Astrocyte (in vitro differentiated cells and primary cell): ENCODE results near the gene CTSK. TPM values are rescaled to one million over a fixed set of nuclear protein-coding genes. Genes with fewer than 3 reads are reported as not detected.

Source experiments
- DNase-seq: peaks from one replicate; pipeline ENCODE4 v3.0.0-alpha.2; 2010; ENCODE audit warnings: low read depth
- FAIRE-seq: peaks from 2 replicates; lab custom pipeline; 2011; peaks lifted over from hg19 to GRCh38; lab: Jason Lieb, UNC
- H2AFZ ChIP-seq: 2 replicates; pipeline ENCODE4 v1.6.0; 2012; ENCODE audit warnings: low read depth, low read length, inconsistent platforms
- H3K27ac ChIP-seq: 2 replicates; pipeline ENCODE4 v1.5.1; 2011; ENCODE audit warnings: low read depth, low read length, inconsistent platforms
- H3K27me3 ChIP-seq: 2 replicates; pipeline ENCODE4 v1.6.0; 2011; ENCODE audit warnings: low read length, inconsistent platforms; ENCODE audit not compliant: insufficient read depth
- H3K36me3 ChIP-seq: 2 replicates; pipeline ENCODE4 v1.5.1; 2011; ENCODE audit warnings: low read length, inconsistent platforms; ENCODE audit not compliant: insufficient read depth
- H3K4me1 ChIP-seq: 2 replicates; pipeline ENCODE4 v1.5.1; 2011; ENCODE audit warnings: low read length, inconsistent platforms; ENCODE audit not compliant: insufficient read depth
- H3K4me2 ChIP-seq: 2 replicates; pipeline ENCODE4 v1.6.0; 2012; ENCODE audit warnings: low read length, inconsistent platforms
- H3K4me3 ChIP-seq: 2 replicates; pipeline ENCODE4 v1.5.1; 2011; ENCODE audit warnings: low read depth, mild to moderate bottlenecking, low read length, inconsistent platforms; ENCODE audit not compliant: insufficient read depth
- H3K79me2 ChIP-seq: 2 replicates; pipeline ENCODE4 v1.6.0; 2012; ENCODE audit warnings: mild to moderate bottlenecking, low read length, inconsistent platforms; ENCODE audit not compliant: insufficient read depth
- H3K9ac ChIP-seq: 2 replicates; pipeline ENCODE4 v1.6.0; 2012; ENCODE audit warnings: mild to moderate bottlenecking, low read length, inconsistent platforms
- H3K9me3 ChIP-seq: 2 replicates; pipeline ENCODE4 v1.5.1; 2012; ENCODE audit warnings: low read depth, mild to moderate bottlenecking, low read length, inconsistent platforms; ENCODE audit not compliant: insufficient read depth
- H4K20me1 ChIP-seq: 2 replicates; pipeline ENCODE4 v1.6.0; 2012; ENCODE audit warnings: low read length, inconsistent platforms; ENCODE audit not compliant: insufficient read depth
- H3K27ac Mint-ChIP-seq: one replicate; pipeline ENCODE4 v1.8.0; 2021; ENCODE audit warnings: mild to moderate bottlenecking, mixed read lengths; ENCODE audit not compliant: unreplicated experiment
- H3K27me3 Mint-ChIP-seq: one replicate; pipeline ENCODE4 v1.8.0; 2021; ENCODE audit warnings: low read depth, mixed read lengths; ENCODE audit not compliant: unreplicated experiment
- H3K36me3 Mint-ChIP-seq: one replicate; pipeline ENCODE4 v1.8.0; 2021; ENCODE audit warnings: low read depth, mixed read lengths; ENCODE audit not compliant: unreplicated experiment
- H3K4me1 Mint-ChIP-seq: one replicate; pipeline ENCODE4 v1.8.0; 2021; ENCODE audit warnings: low read depth, mixed read lengths; ENCODE audit not compliant: unreplicated experiment
- H3K4me3 Mint-ChIP-seq: one replicate; pipeline ENCODE4 v1.8.0; 2021; ENCODE audit warnings: mild to moderate bottlenecking, moderate library complexity, mixed read lengths; ENCODE audit not compliant: unreplicated experiment
- H3K9me3 Mint-ChIP-seq: one replicate; pipeline ENCODE4 v1.8.0; 2021; ENCODE audit warnings: mild to moderate bottlenecking, mixed read lengths; ENCODE audit not compliant: unreplicated experiment
- EZH2 ChIP-seq: IDR thresholded peaks from 2 replicates; pipeline ENCODE4 v1.6.1; 2012; ENCODE audit warnings: mild to moderate bottlenecking, low read length, inconsistent platforms; ENCODE audit not compliant: insufficient read depth
- total RNA-seq: library from RNA; stranded (reverse); gene quantifications from 2 replicates; pipeline ENCODE4 v1.2.1, GENCODE V29; 2021
- TF ChIP-seq, protein P1 (sequence below): IDR thresholded peaks from 2 replicates; pipeline ENCODE4 v1.5.1; 2011; ENCODE audit warnings: low read depth, mild to moderate bottlenecking, inconsistent platforms, low read length, moderate library complexity; ENCODE audit not compliant: insufficient read depth

Gene CTSK
- total RNA-seq, 1 donor from 2014 or later: 3.9 TPM

DNA sequence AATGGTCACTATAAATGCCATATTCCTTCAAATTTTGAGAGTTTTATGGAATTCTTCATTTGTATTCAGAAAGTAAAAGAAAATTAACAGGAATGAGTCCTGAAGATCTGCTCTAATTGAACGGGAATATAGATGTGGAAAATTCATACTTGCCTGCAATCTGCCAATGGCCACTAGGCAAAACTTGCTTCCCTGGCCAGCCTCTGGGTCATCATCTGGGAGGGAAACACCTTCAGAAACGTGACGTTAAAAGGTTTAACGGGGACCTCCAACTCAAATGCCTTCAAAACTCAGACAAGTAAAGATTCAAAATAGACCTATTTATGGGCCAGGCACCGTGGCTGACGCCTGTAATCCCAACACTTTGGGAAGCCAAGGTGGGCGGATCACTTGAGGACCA lies 21.7 kb upstream of the CTSK start:
- Histone ChIP-seq H3K79me2 (no peaks in the 10 kb centered on the region), H4K20me1 (no peaks in the 10 kb centered on the region), H3K9ac (no peak overlapping the region), H3K4me3 (no peak overlapping the region), H3K9me3 (no peaks in the 10 kb centered on the region), H3K4me1 (no peaks in the 10 kb centered on the region), H3K36me3 (peaks cover 60% of the 10 kb centered on the region), H2AFZ (no peak overlapping the region), H3K27me3 (no peaks in the 10 kb centered on the region), H3K4me2 (no peak overlapping the region), H3K27ac (no peak overlapping the region)
- TF ChIP-seq EZH2: no peak
- TF ChIP-seq, protein P1, sequence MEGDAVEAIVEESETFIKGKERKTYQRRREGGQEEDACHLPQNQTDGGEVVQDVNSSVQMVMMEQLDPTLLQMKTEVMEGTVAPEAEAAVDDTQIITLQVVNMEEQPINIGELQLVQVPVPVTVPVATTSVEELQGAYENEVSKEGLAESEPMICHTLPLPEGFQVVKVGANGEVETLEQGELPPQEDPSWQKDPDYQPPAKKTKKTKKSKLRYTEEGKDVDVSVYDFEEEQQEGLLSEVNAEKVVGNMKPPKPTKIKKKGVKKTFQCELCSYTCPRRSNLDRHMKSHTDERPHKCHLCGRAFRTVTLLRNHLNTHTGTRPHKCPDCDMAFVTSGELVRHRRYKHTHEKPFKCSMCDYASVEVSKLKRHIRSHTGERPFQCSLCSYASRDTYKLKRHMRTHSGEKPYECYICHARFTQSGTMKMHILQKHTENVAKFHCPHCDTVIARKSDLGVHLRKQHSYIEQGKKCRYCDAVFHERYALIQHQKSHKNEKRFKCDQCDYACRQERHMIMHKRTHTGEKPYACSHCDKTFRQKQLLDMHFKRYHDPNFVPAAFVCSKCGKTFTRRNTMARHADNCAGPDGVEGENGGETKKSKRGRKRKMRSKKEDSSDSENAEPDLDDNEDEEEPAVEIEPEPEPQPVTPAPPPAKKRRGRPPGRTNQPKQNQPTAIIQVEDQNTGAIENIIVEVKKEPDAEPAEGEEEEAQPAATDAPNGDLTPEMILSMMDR: peak; percentile 25
- H3K27ac Mint-ChIP-seq: no peak overlapping the region
- no peaks in the 10 kb centered on the region for H3K9me3 Mint-ChIP-seq
- H3K4me3 Mint-ChIP-seq: no peak overlapping the region
- H3K36me3 Mint-ChIP-seq: peaks cover 11% of the 10 kb centered on the region
- H3K27me3 Mint-ChIP-seq: no peaks in the 10 kb centered on the region
- no peak for FAIRE-seq
- H3K4me1 Mint-ChIP-seq: no peaks in the 10 kb centered on the region
- no peak for DNase-seq

DNA sequence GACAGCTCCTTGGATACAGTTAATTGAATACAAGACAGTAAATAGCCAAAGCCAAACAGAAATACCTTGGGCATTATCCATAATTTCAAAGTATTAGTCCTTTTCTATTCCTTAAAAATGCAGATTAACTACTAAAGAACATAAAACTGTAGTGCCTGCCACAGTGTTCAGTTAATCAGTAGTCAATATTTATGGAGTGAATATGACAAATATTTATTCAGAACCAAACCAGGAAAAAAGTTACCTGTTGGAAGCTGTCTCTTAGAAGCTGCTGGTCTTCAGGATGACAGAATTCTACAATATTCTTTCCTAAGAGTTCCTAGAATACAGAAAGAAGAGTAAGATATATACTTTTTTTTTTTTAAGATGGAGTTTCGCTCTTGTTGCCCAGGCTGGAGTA lies 18.2 kb upstream of the CTSK start:
- Histone ChIP-seq H3K4me1 (no peaks in the 10 kb centered on the region), H3K36me3 (peaks cover 47% of the 10 kb centered on the region), H4K20me1 (no peaks in the 10 kb centered on the region), H3K27me3 (no peaks in the 10 kb centered on the region), H3K4me3 (no peak overlapping the region), H3K79me2 (no peaks in the 10 kb centered on the region), H3K9ac (no peak overlapping the region), H3K9me3 (no peaks in the 10 kb centered on the region), H3K27ac (no peak overlapping the region), H2AFZ (no peak overlapping the region), H3K4me2 (no peak overlapping the region)
- Mint-ChIP-seq H3K36me3 (peaks cover 9% of the 10 kb centered on the region), H3K9me3 (no peaks in the 10 kb centered on the region), H3K27me3 (no peaks in the 10 kb centered on the region), H3K4me1 (no peaks in the 10 kb centered on the region), H3K4me3 (no peak overlapping the region), H3K27ac (no peak overlapping the region)
- no peak for FAIRE-seq
- no peak for TF ChIP-seq EZH2
- TF ChIP-seq, protein P1: no peak
- DNase-seq: no peak

DNA sequence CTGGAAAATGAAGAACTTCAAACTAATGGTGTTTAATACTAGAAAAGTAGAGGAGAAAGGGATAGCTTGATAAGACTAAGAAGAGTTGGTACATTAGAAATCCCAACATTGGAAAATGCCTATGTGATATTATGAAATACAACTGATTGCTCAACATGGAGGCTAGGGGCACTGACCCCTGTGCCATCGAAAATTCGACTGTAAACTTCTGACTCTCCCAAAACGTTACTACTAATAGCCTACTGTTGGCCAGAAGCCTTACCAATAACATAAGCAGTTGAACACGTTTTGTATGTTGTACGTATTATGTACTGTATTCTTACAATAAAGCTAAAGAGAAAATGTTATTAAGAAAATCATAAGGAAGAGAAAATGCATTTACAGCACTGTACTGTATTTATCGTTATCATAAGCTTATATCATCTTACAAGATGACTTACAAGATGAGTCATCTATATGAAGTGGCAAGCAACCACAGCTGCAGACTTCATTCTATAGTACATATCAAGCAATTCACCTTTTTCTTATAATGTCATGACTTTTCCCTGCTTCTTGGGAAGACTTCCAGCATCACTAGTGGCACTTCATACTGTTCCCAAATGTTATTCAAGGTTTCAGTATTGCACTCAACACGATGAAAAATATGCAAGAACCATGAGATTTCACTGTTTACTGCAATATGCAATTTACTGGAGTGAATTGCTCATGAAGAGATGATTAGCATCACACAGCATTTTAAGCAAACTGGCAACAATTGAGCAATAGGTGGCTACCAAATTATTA lies 12.9 kb upstream of the CTSK start:
- Histone ChIP-seq H3K4me3 (no peak overlapping the region), H3K4me2 (no peak overlapping the region), H3K27me3 (no peaks in the 10 kb centered on the region), H3K9ac (no peak overlapping the region), H3K4me1 (no peaks in the 10 kb centered on the region), H3K36me3 (peaks cover 39% of the 10 kb centered on the region), H4K20me1 (no peaks in the 10 kb centered on the region), H3K27ac (no peak overlapping the region), H3K9me3 (no peaks in the 10 kb centered on the region), H2AFZ (no peak overlapping the region), H3K79me2 (no peaks in the 10 kb centered on the region)
- H3K9me3 Mint-ChIP-seq: no peaks in the 10 kb centered on the region
- H3K4me1 Mint-ChIP-seq: no peaks in the 10 kb centered on the region
- TF ChIP-seq, protein P1: no peak
- no peak for TF ChIP-seq EZH2
- no peak overlapping the region for H3K27ac Mint-ChIP-seq
- H3K36me3 Mint-ChIP-seq: peaks cover 13% of the 10 kb centered on the region
- no peak overlapping the region for H3K4me3 Mint-ChIP-seq
- no peaks in the 10 kb centered on the region for H3K27me3 Mint-ChIP-seq
- FAIRE-seq (no peak), DNase-seq (no peak)
